GM19438 (cell line): Measurements from ENCODE around the gene SWI5.

ENCODE experiments used
- ATAC-seq: cut with Tn5 transposase; IDR thresholded peaks from one replicate; pipeline ENCODE4 v1.9.1; 2021; ENCODE audit warnings: low read depth; ENCODE audit not compliant: unreplicated experiment

Gene SWI5

GRCh38 chr9:128309551-128309950, 33.5 kb downstream of the SWI5 start:
- no peak for ATAC-seq

- ATAC-seq = no peak
These were observed 34.4 kb downstream of the SWI5 start for GRCh38 chr9:128310461-128310860.

GRCh38 chr9:128314697-128315096, 38.6 kb downstream of the SWI5 start:
- no peak for ATAC-seq

GRCh38 chr9:128316421-128316820, 40.3 kb downstream of the SWI5 start:
- no peak for ATAC-seq

GRCh38 chr9:128317629-128318028, 41.6 kb downstream of the SWI5 start:
- no peak for ATAC-seq

- ATAC-seq = no peak
These were observed 45.3 kb downstream of the SWI5 start for GRCh38 chr9:128321343-128321742.

GRCh38 chr9:128321879-128322403, 45.9 kb downstream of the SWI5 start:
- no peak for ATAC-seq

- ATAC-seq = peak; percentile 80
These were observed 46.5 kb downstream of the SWI5 start, which contains the start of the genes COQ4 and TRUB2 for GRCh38 chr9:128322404-128323211. TSS of gene COQ4 (plus strand) at chr9:128322839. CDS start at chr9:128322859, 20 bp downstream. TSS of gene TRUB2 (minus strand) at chr9:128322447. CDS start at chr9:128322408, 39 bp downstream.

- no peak for ATAC-seq
These were observed 47.2 kb downstream of the SWI5 start for GRCh38 chr9:128323212-128323730.

- no peak for ATAC-seq
These were observed 47.7 kb downstream of the SWI5 start for GRCh38 chr9:128323791-128324190.

GRCh38 chr9:128324401-128324800, 48.3 kb downstream of the SWI5 start:
- no peak for ATAC-seq

GRCh38 chr9:128325629-128326028, 49.6 kb downstream of the SWI5 start:
- ATAC-seq = no peak

GRCh38 chr9:128333451-128333869, 57.4 kb downstream of the SWI5 start:
- no peak for ATAC-seq

GRCh38 chr9:128335161-128335560, 59.1 kb downstream of the SWI5 start:
- ATAC-seq = no peak

GRCh38 chr9:128335914-128336313, 59.8 kb downstream of the SWI5 start:
- no peak for ATAC-seq

GRCh38 chr9:128337936-128338335, 61.9 kb downstream of the SWI5 start:
- no peak for ATAC-seq
